ENCODE results near the gene C17orf114.

The C17orf114 gene

GRCh38 chr17:4802228-4802627 is at the start of gene C17orf114:
TSS of gene C17orf114 (minus strand) at chr17:4802328.
- Mint-ChIP-seq H3K36me3 (ENCODE audit: low read depth, unreplicated experiment) (peaks cover 18% of the 10 kb centered on the region), H3K27ac (ENCODE audit: unreplicated experiment) (no peak within 1 kb of the TSS), H3K4me3 (ENCODE audit: unreplicated experiment) (no peak within 1 kb of the TSS), H3K4me1 (ENCODE audit: unreplicated experiment) (peaks cover 9% of the 10 kb centered on the region), H3K27me3 (ENCODE audit: unreplicated experiment) (peaks cover 14% of the 10 kb centered on the region), H3K9me3 (ENCODE audit: unreplicated experiment) (no peaks in the 10 kb centered on the region)
- TF ChIP-seq CTCF (IDR thresholded peaks at IDR 0.05; ENCODE audit: unreplicated experiment) = no peak
- DNase-seq (ENCODE audit: low spot score) = no peak

GRCh38 chr17:4851084-4851483 is 49.0 kb upstream of the C17orf114 start:
- peaks cover 48% of the 10 kb centered on the region for H3K4me1 Mint-ChIP-seq (ENCODE audit: unreplicated experiment)
- no peak for DNase-seq (ENCODE audit: low spot score)
- H3K9me3 Mint-ChIP-seq (ENCODE audit: unreplicated experiment) = no peaks in the 10 kb centered on the region
- peaks cover 13% of the 10 kb centered on the region for H3K36me3 Mint-ChIP-seq (ENCODE audit: low read depth, unreplicated experiment)
- H3K4me3 Mint-ChIP-seq (ENCODE audit: unreplicated experiment) = no peak overlapping the region
- no peak for TF ChIP-seq CTCF (IDR thresholded peaks at IDR 0.05; ENCODE audit: unreplicated experiment)
- peaks cover 8% of the 10 kb centered on the region for H3K27me3 Mint-ChIP-seq (ENCODE audit: unreplicated experiment)
- peak overlapping the region; percentile 55 for H3K27ac Mint-ChIP-seq (ENCODE audit: unreplicated experiment)

- Mint-ChIP-seq H3K27me3 (ENCODE audit: unreplicated experiment) (peaks cover 7% of the 10 kb centered on the region), H3K36me3 (ENCODE audit: low read depth, unreplicated experiment) (peaks cover 13% of the 10 kb centered on the region), H3K9me3 (ENCODE audit: unreplicated experiment) (no peaks in the 10 kb centered on the region), H3K4me3 (ENCODE audit: unreplicated experiment) (no peak overlapping the region), H3K27ac (ENCODE audit: unreplicated experiment) (no peak overlapping the region), H3K4me1 (ENCODE audit: unreplicated experiment) (peaks cover 46% of the 10 kb centered on the region)
- DNase-seq (ENCODE audit: low spot score) = no peak
- TF ChIP-seq CTCF (IDR thresholded peaks at IDR 0.05; ENCODE audit: unreplicated experiment) = no peak
These were observed 48.1 kb upstream of the C17orf114 start for GRCh38 chr17:4850246-4850645.

- H3K36me3 Mint-ChIP-seq (ENCODE audit: low read depth, unreplicated experiment) = peaks cover 13% of the 10 kb centered on the region
- no peak for DNase-seq (ENCODE audit: low spot score)
- TF ChIP-seq CTCF (IDR thresholded peaks at IDR 0.05; ENCODE audit: unreplicated experiment) = no peak
- H3K27me3 Mint-ChIP-seq (ENCODE audit: unreplicated experiment) = peaks cover 4% of the 10 kb centered on the region
- H3K9me3 Mint-ChIP-seq (ENCODE audit: unreplicated experiment) = no peaks in the 10 kb centered on the region
- H3K27ac Mint-ChIP-seq (ENCODE audit: unreplicated experiment) = peak overlapping the region; percentile 18
- no peak overlapping the region for H3K4me3 Mint-ChIP-seq (ENCODE audit: unreplicated experiment)
- peaks cover 41% of the 10 kb centered on the region for H3K4me1 Mint-ChIP-seq (ENCODE audit: unreplicated experiment)
These were observed 46.9 kb upstream of the C17orf114 start for GRCh38 chr17:4849011-4849536.

GRCh38 chr17:4846635-4847390 is 44.7 kb upstream of the C17orf114 start:
- no peak overlapping the region for H3K27ac Mint-ChIP-seq (ENCODE audit: unreplicated experiment)
- peaks cover 7% of the 10 kb centered on the region for H3K36me3 Mint-ChIP-seq (ENCODE audit: low read depth, unreplicated experiment)
- peaks cover 32% of the 10 kb centered on the region for H3K4me1 Mint-ChIP-seq (ENCODE audit: unreplicated experiment)
- no peak for DNase-seq (ENCODE audit: low spot score)
- TF ChIP-seq CTCF (IDR thresholded peaks at IDR 0.05; ENCODE audit: unreplicated experiment) = no peak
- peaks cover 4% of the 10 kb centered on the region for H3K27me3 Mint-ChIP-seq (ENCODE audit: unreplicated experiment)
- no peak overlapping the region for H3K4me3 Mint-ChIP-seq (ENCODE audit: unreplicated experiment)
- no peaks in the 10 kb centered on the region for H3K9me3 Mint-ChIP-seq (ENCODE audit: unreplicated experiment)
